Retinal pigment epithelial cell (primary cell): ENCODE data around the gene TRPM8.

Source experiments
- DNase-seq: peaks from one replicate; pipeline ENCODE4 v3.0.0-alpha.2; 2010; ENCODE audit warnings: low read depth
- H3K4me3 ChIP-seq: 2 replicates; pipeline ENCODE4 v1.5.1; 2011; ENCODE audit warnings: mild to moderate bottlenecking, low read length, control low read depth, moderate library complexity
- CTCF ChIP-seq: conservative IDR thresholded peaks from 2 replicates; pipeline ENCODE4 v1.5.1; 2011; ENCODE audit warnings: low read depth, low read length, control low read depth, inconsistent platforms

Gene TRPM8

GRCh38 chr2:234051374-234052070 lies 134.3 kb downstream of the TRPM8 start:
- no peak for TF ChIP-seq CTCF
- DNase-seq = no peak
- H3K4me3 ChIP-seq = no peak overlapping the region

- no peak overlapping the region for H3K4me3 ChIP-seq
- DNase-seq = no peak
- TF ChIP-seq CTCF = no peak
Measured at GRCh38 chr2:234058881-234059280, 141.7 kb downstream of the TRPM8 start.

GRCh38 chr2:234060236-234060635 lies 143.1 kb downstream of the TRPM8 start:
- H3K4me3 ChIP-seq = no peak overlapping the region
- TF ChIP-seq CTCF = no peak
- no peak for DNase-seq

GRCh38 chr2:234061624-234062257 lies 144.6 kb downstream of the TRPM8 start:
- H3K4me3 ChIP-seq = no peak overlapping the region
- TF ChIP-seq CTCF = no peak
- DNase-seq = no peak

- no peak for TF ChIP-seq CTCF
Measured at GRCh38 chr2:234066587-234066986, 149.4 kb downstream of the TRPM8 start.

More at GRCh38 chr2:234066587-234066986, 149.4 kb downstream of the TRPM8 start:
- no peak for DNase-seq
- H3K4me3 ChIP-seq = no peak overlapping the region
